Measurements from ENCODE around the gene EXOC4. TPM values are rescaled to one million over a fixed set of nuclear protein-coding genes. Genes with fewer than 3 reads are reported as not detected.

The EXOC4 gene
- total RNA-seq, 4 donors from 2014 or later, result 60.0 to 187 (median 80.1) TPM

- no peak for DNase-seq (ENCODE audit: low spot score in 2 of 2)
- no peak for TF ChIP-seq EP300 (IDR thresholded peaks at IDR 0.05)
- no peak overlapping the region for H3K4me3 ChIP-seq
- peaks cover 9% of the 10 kb centered on the region for H3K9me3 ChIP-seq
- no peak overlapping the region for H3K27ac ChIP-seq
- 87% methylated on average over 1 of the region's 1 CpG for WGBS
- no peaks in the 10 kb centered on the region for H3K27me3 ChIP-seq
- no peaks in the 10 kb centered on the region for H3K36me3 ChIP-seq
- H3K4me1 ChIP-seq, result no peaks in the 10 kb centered on the region
Observed at GRCh38 chr7:133353775-133354174, 100.9 kb downstream of the EXOC4 start.

- H3K27ac ChIP-seq, result no peak overlapping the region
- no peaks in the 10 kb centered on the region for H3K36me3 ChIP-seq
- 76% methylated on average over 5 of the region's 5 CpGs for WGBS
Observed at GRCh38 chr7:133354546-133355324, 101.9 kb downstream of the EXOC4 start.

GRCh38 chr7:133355325-133355708 is 102.4 kb downstream of the EXOC4 start:
- Histone ChIP-seq H3K27ac (no peak overlapping the region), H3K27me3 (no peaks in the 10 kb centered on the region), H3K4me3 (no peak overlapping the region), H3K9me3 (peaks cover 9% of the 10 kb centered on the region), H3K4me1 (no peaks in the 10 kb centered on the region), H3K36me3 (no peaks in the 10 kb centered on the region)
- TF ChIP-seq POLR2A (IDR thresholded peaks at IDR 0.05) (no peak), CTCF (IDR thresholded peaks at IDR 0.05) (no peak), POLR2AphosphoS5 (IDR thresholded peaks at IDR 0.05) (no peak), EP300 (IDR thresholded peaks at IDR 0.05) (no peak)
- 51% methylated on average over 3 of the region's 3 CpGs for WGBS
- DNase-seq (ENCODE audit: low spot score in 2 of 2), result no peak

More at GRCh38 chr7:133354546-133355324, 101.9 kb downstream of the EXOC4 start:
- Histone ChIP-seq H3K9me3 (peaks cover 9% of the 10 kb centered on the region), H3K27me3 (no peaks in the 10 kb centered on the region), H3K4me1 (no peaks in the 10 kb centered on the region), H3K4me3 (no peak overlapping the region)
- TF ChIP-seq POLR2AphosphoS5 (IDR thresholded peaks at IDR 0.05), result no peak
- no peak for TF ChIP-seq CTCF (IDR thresholded peaks at IDR 0.05)
- TF ChIP-seq EP300 (IDR thresholded peaks at IDR 0.05), result no peak
- no peak for TF ChIP-seq POLR2A (IDR thresholded peaks at IDR 0.05)
- DNase-seq (ENCODE audit: low spot score in 2 of 2), result no peak

DNA sequence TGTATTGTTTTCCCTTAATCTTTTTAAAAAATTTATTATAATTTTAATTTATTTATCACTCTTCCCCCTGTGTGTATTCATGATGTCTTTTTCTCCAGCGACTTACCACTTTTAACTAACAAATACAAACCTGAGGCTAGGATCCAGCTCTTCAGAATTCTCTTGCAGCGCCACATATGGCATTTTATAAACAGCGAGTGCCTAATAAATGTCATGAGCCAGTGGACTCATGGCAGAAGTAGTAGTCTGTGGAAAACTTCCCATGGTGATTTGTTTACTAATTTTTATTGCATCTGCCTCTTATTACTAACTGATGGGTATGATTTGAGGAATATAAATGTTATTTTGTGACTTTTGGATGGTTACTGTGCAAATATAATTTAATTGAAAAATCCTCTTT is 102.9 kb downstream of the EXOC4 start:
- no peaks in the 10 kb centered on the region for H3K36me3 ChIP-seq
- H3K9me3 ChIP-seq, result peaks cover 9% of the 10 kb centered on the region
- H3K27ac ChIP-seq, result no peak overlapping the region
- WGBS, result 94% methylated on average over 3 of the region's 3 CpGs
- no peaks in the 10 kb centered on the region for H3K4me1 ChIP-seq
- no peaks in the 10 kb centered on the region for H3K27me3 ChIP-seq
- no peak for DNase-seq (ENCODE audit: low spot score in 2 of 2)
- TF ChIP-seq POLR2A (IDR thresholded peaks at IDR 0.05) (no peak), POLR2AphosphoS5 (IDR thresholded peaks at IDR 0.05) (no peak), EP300 (IDR thresholded peaks at IDR 0.05) (no peak), CTCF (IDR thresholded peaks at IDR 0.05) (no peak)
- H3K4me3 ChIP-seq, result no peak overlapping the region

DNA sequence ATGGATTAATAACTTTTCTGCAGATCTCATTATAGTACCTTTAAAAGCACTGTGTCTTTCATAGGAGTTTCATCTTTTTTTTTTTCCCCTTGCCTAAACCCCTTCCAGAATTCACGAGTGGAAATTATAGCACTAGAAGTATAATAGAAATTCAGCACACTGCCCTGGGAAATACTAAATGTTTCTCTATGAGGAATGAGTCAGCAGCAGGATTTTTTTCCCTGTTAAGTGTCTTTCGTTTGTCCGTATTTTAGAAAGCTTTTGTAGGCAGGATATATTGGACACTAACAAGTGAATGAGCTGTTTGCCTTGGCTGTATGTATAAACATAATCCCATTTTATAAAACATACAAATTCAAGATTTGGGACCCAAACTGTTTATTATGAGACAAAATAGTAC is 105.8 kb downstream of the EXOC4 start:
- Histone ChIP-seq H3K36me3 (no peaks in the 10 kb centered on the region), H3K4me3 (no peak overlapping the region), H3K27ac (no peak overlapping the region), H3K27me3 (no peaks in the 10 kb centered on the region), H3K9me3 (no peaks in the 10 kb centered on the region), H3K4me1 (no peaks in the 10 kb centered on the region)
- WGBS, result 59% methylated on average over 3 of the region's 3 CpGs
- TF ChIP-seq EP300 (IDR thresholded peaks at IDR 0.05) (no peak), CTCF (IDR thresholded peaks at IDR 0.05) (no peak), POLR2AphosphoS5 (IDR thresholded peaks at IDR 0.05) (no peak), POLR2A (IDR thresholded peaks at IDR 0.05) (no peak)
- no peak for DNase-seq (ENCODE audit: low spot score in 2 of 2)
